Activated T-cell treated with anti-CD3 and anti-CD28 coated beads, Interleukin-2, amount 50 U/mL, for 72 hours (primary cell): ENCODE measurements around the gene ZNF277. TPM values are rescaled to one million over a fixed set of nuclear protein-coding genes. Genes with fewer than 3 reads are reported as not detected.

Experiments
- ATAC-seq, 2 donors: fragments of 150-1000 bp; cut with Tn5 transposase; replicated peaks in 1 of 2; 2 replicates each; pipeline ENCODE4 v1.10.0; 2021; ENCODE audit warnings: moderate library complexity in 2 of 2, mild to moderate bottlenecking in 1 of 2
- DNase-seq, 2 donors: peaks; one replicate each; pipeline ENCODE4 v3.0.0; 2021 to 2022; ENCODE audit warnings: mixed read lengths in 1 of 2
- H3K27ac Mint-ChIP-seq: one replicate; pipeline ENCODE4 v1.8.0; 2022; ENCODE audit warnings: mild to moderate bottlenecking, moderate library complexity, mixed read lengths
- H3K27me3 Mint-ChIP-seq: one replicate; pipeline ENCODE4 v1.8.0; 2022; ENCODE audit warnings: low read depth, mixed read lengths
- H3K36me3 Mint-ChIP-seq, 2 donors: one replicate each; pipeline ENCODE4 v1.8.0; 2022; ENCODE audit warnings: mixed read lengths in 2 of 2, mild to moderate bottlenecking in 1 of 2; ENCODE audit not compliant: insufficient read depth in 2 of 2
- H3K4me1 Mint-ChIP-seq: one replicate; pipeline ENCODE4 v1.8.0; 2022; ENCODE audit warnings: low read depth, mixed read lengths
- H3K4me3 Mint-ChIP-seq, 2 donors: one replicate each; pipeline ENCODE4 v1.8.0; 2022; ENCODE audit warnings: mild to moderate bottlenecking in 2 of 2, mixed read lengths in 2 of 2, moderate library complexity in 2 of 2
- H3K9me3 Mint-ChIP-seq, 2 donors: one replicate each; pipeline ENCODE4 v1.8.0; 2022; ENCODE audit warnings: mixed read lengths in 2 of 2
- total RNA-seq, 2 donors: library from RNA; stranded (reverse); gene quantifications; one replicate each; pipeline ENCODE4 v1.2.3, GENCODE V29; 2022

ZNF277 gene
- total RNA-seq, 2 donors from 2014 or later, result 26.4 to 34.3 TPM

- H3K9me3 Mint-ChIP-seq, result no peaks in the 10 kb centered on the region
- ATAC-seq (no peak), DNase-seq (no peak)
- H3K27ac Mint-ChIP-seq, result no peak overlapping the region
- peaks cover 22% of the 10 kb centered on the region for H3K27me3 Mint-ChIP-seq
- no peaks in the 10 kb centered on the region for H3K36me3 Mint-ChIP-seq
- H3K4me3 Mint-ChIP-seq, result no peak overlapping the region
- no peaks in the 10 kb centered on the region for H3K4me1 Mint-ChIP-seq
Observed at GRCh38 chr7:112172870-112173567, 33.5 kb upstream of the ZNF277 start.

GRCh38 chr7:112173568-112173905 is 33.0 kb upstream of the ZNF277 start:
- DNase-seq, result no peak
- Mint-ChIP-seq H3K27ac (no peak overlapping the region), H3K9me3 (no peaks in the 10 kb centered on the region), H3K4me3 (no peak overlapping the region), H3K36me3 (no peaks in the 10 kb centered on the region), H3K27me3 (peaks cover 26% of the 10 kb centered on the region), H3K4me1 (no peaks in the 10 kb centered on the region)
- ATAC-seq, result no peak

- no peak for ATAC-seq
- peaks cover 26% of the 10 kb centered on the region for H3K27me3 Mint-ChIP-seq
- DNase-seq, result no peak
- no peak overlapping the region for H3K27ac Mint-ChIP-seq
- H3K9me3 Mint-ChIP-seq, result no peaks in the 10 kb centered on the region
- H3K36me3 Mint-ChIP-seq, result no peaks in the 10 kb centered on the region
- no peaks in the 10 kb centered on the region for H3K4me1 Mint-ChIP-seq
- H3K4me3 Mint-ChIP-seq, result no peak overlapping the region
Observed at GRCh38 chr7:112174192-112174591, 32.3 kb upstream of the ZNF277 start.

GRCh38 chr7:112176241-112176640 is 30.3 kb upstream of the ZNF277 start:
- H3K4me3 Mint-ChIP-seq, result no peak overlapping the region
- ATAC-seq, result no peak
- no peak for DNase-seq
- H3K36me3 Mint-ChIP-seq, result no peaks in the 10 kb centered on the region
- H3K27ac Mint-ChIP-seq, result no peak overlapping the region
- peaks cover 33% of the 10 kb centered on the region for H3K27me3 Mint-ChIP-seq
- H3K9me3 Mint-ChIP-seq, result no peaks in the 10 kb centered on the region
- no peaks in the 10 kb centered on the region for H3K4me1 Mint-ChIP-seq

- Mint-ChIP-seq H3K4me1 (no peaks in the 10 kb centered on the region), H3K9me3 (no peaks in the 10 kb centered on the region), H3K27me3 (peaks cover 33% of the 10 kb centered on the region), H3K36me3 (no peaks in the 10 kb centered on the region), H3K4me3 (no peak overlapping the region), H3K27ac (no peak overlapping the region)
- DNase-seq, result no peak
- ATAC-seq, result no peak
Observed at GRCh38 chr7:112176693-112177415, 29.6 kb upstream of the ZNF277 start.

GRCh38 chr7:112180223-112180622 is 26.3 kb upstream of the ZNF277 start:
- DNase-seq, result no peak
- Mint-ChIP-seq H3K4me3 (no peak overlapping the region), H3K27me3 (peaks cover 23% of the 10 kb centered on the region), H3K9me3 (no peaks in the 10 kb centered on the region), H3K36me3 (no peaks in the 10 kb centered on the region), H3K4me1 (no peaks in the 10 kb centered on the region), H3K27ac (no peak overlapping the region)
- ATAC-seq, result no peak

- no peak overlapping the region for H3K4me3 Mint-ChIP-seq
Observed at GRCh38 chr7:112182749-112183148, 23.7 kb upstream of the ZNF277 start.

GRCh38 chr7:112183266-112183665 is 23.2 kb upstream of the ZNF277 start:
- Mint-ChIP-seq H3K4me3 (no peak overlapping the region), H3K27me3 (peaks cover 13% of the 10 kb centered on the region), H3K4me1 (no peaks in the 10 kb centered on the region), H3K9me3 (no peaks in the 10 kb centered on the region), H3K27ac (no peak overlapping the region), H3K36me3 (no peaks in the 10 kb centered on the region)
- DNase-seq, result no peak
- no peak for ATAC-seq

More at GRCh38 chr7:112182749-112183148, 23.7 kb upstream of the ZNF277 start:
- no peaks in the 10 kb centered on the region for H3K9me3 Mint-ChIP-seq
- no peak overlapping the region for H3K27ac Mint-ChIP-seq
- no peaks in the 10 kb centered on the region for H3K36me3 Mint-ChIP-seq
- no peaks in the 10 kb centered on the region for H3K4me1 Mint-ChIP-seq
- ATAC-seq (no peak), DNase-seq (no peak)
- peaks cover 18% of the 10 kb centered on the region for H3K27me3 Mint-ChIP-seq

GRCh38 chr7:112184455-112184854 is 22.0 kb upstream of the ZNF277 start:
- DNase-seq, result no peak
- no peaks in the 10 kb centered on the region for H3K9me3 Mint-ChIP-seq
- no peaks in the 10 kb centered on the region for H3K4me1 Mint-ChIP-seq
- H3K4me3 Mint-ChIP-seq, result no peak overlapping the region
- H3K27me3 Mint-ChIP-seq, result peaks cover 12% of the 10 kb centered on the region
- H3K27ac Mint-ChIP-seq, result no peak overlapping the region
- no peaks in the 10 kb centered on the region for H3K36me3 Mint-ChIP-seq
- ATAC-seq, result no peak

GRCh38 chr7:112185005-112185834 is 21.3 kb upstream of the ZNF277 start:
- no peak for DNase-seq
- no peak overlapping the region for H3K27ac Mint-ChIP-seq
- H3K36me3 Mint-ChIP-seq, result no peaks in the 10 kb centered on the region

GRCh38 chr7:112186300-112186699 is 20.2 kb upstream of the ZNF277 start:
- H3K9me3 Mint-ChIP-seq, result no peaks in the 10 kb centered on the region
- H3K27me3 Mint-ChIP-seq, result peaks cover 16% of the 10 kb centered on the region
- H3K36me3 Mint-ChIP-seq, result no peaks in the 10 kb centered on the region
- H3K4me1 Mint-ChIP-seq, result no peaks in the 10 kb centered on the region
- no peak overlapping the region for H3K27ac Mint-ChIP-seq
- DNase-seq, result no peak
- no peak for ATAC-seq
- no peak overlapping the region for H3K4me3 Mint-ChIP-seq

More at GRCh38 chr7:112185005-112185834, 21.3 kb upstream of the ZNF277 start:
- ATAC-seq, result no peak
- Mint-ChIP-seq H3K4me1 (no peaks in the 10 kb centered on the region), H3K4me3 (no peak overlapping the region), H3K9me3 (no peaks in the 10 kb centered on the region), H3K27me3 (peaks cover 16% of the 10 kb centered on the region)

GRCh38 chr7:112188257-112188656 is 18.2 kb upstream of the ZNF277 start:
- ATAC-seq, result no peak
- H3K4me1 Mint-ChIP-seq, result peaks cover 11% of the 10 kb centered on the region
- H3K36me3 Mint-ChIP-seq, result no peaks in the 10 kb centered on the region
- no peaks in the 10 kb centered on the region for H3K9me3 Mint-ChIP-seq
- H3K4me3 Mint-ChIP-seq, result no peak overlapping the region
- DNase-seq, result no peak
- H3K27me3 Mint-ChIP-seq, result peaks cover 17% of the 10 kb centered on the region
- no peak overlapping the region for H3K27ac Mint-ChIP-seq

- no peak for ATAC-seq
- no peak for DNase-seq
- no peak overlapping the region for H3K27ac Mint-ChIP-seq
- H3K36me3 Mint-ChIP-seq, result peaks cover 1 to 3% of the 10 kb centered on the region in 2 donors
- H3K4me3 Mint-ChIP-seq, result no peak overlapping the region
- H3K27me3 Mint-ChIP-seq, result peaks cover 25% of the 10 kb centered on the region
- peaks cover 11% of the 10 kb centered on the region for H3K4me1 Mint-ChIP-seq
- H3K9me3 Mint-ChIP-seq, result peaks cover 0 to 5% of the 10 kb centered on the region in 2 donors
Observed at GRCh38 chr7:112189691-112190090, 16.8 kb upstream of the ZNF277 start.
